Mesenchymal stem cell (in vitro differentiated cells and primary cell): Measurements from ENCODE around the gene PSMD3.

Experiments
- DNase-seq: peaks from one replicate; pipeline ENCODE4 v3.0.0-alpha.2; 2013
- H2AFZ ChIP-seq: one replicate; pipeline ENCODE4 v1.6.1; 2013; ENCODE audit warnings: low read depth, mild to moderate bottlenecking, control low read depth, inconsistent platforms, low read length, moderate library complexity
- H2AK5ac ChIP-seq: 2 replicates; pipeline ENCODE4 v1.6.1; 2013; ENCODE audit warnings: low read length, moderate library complexity, mild to moderate bottlenecking, inconsistent platforms; ENCODE audit not compliant: severe bottlenecking
- H2BK120ac ChIP-seq: one replicate; pipeline ENCODE4 v1.6.1; 2013; ENCODE audit warnings: low read depth, mild to moderate bottlenecking, inconsistent platforms, low read length, moderate library complexity
- H2BK12ac ChIP-seq, 2 experiments: one replicate each; pipeline ENCODE4 v1.6.1; 2013; ENCODE audit warnings: inconsistent platforms in 2 of 2, low read length in 2 of 2, mild to moderate bottlenecking in 2 of 2, moderate library complexity in 2 of 2, control low read depth in 1 of 2
- H2BK15ac ChIP-seq: one replicate; pipeline ENCODE4 v1.6.1; 2013; ENCODE audit warnings: mild to moderate bottlenecking, low read depth, inconsistent platforms; ENCODE audit not compliant: poor library complexity, severe bottlenecking
- H2BK5ac ChIP-seq: 2 replicates; pipeline ENCODE4 v1.6.1; 2013; ENCODE audit warnings: low read depth, mild to moderate bottlenecking, low read length, control low read depth, inconsistent platforms; ENCODE audit not compliant: poor library complexity, severe bottlenecking
- H3K14ac ChIP-seq, 2 experiments: one replicate each; pipeline ENCODE4 v1.6.1; 2013; ENCODE audit warnings: inconsistent platforms in 2 of 2, low read length in 2 of 2, control low read depth in 1 of 2, mild to moderate bottlenecking in 1 of 2, moderate library complexity in 1 of 2
- H3K18ac ChIP-seq, 2 experiments: one replicate each; pipeline ENCODE4 v1.6.1; 2013; ENCODE audit warnings: inconsistent platforms in 2 of 2, low read length in 2 of 2, control low read depth in 1 of 2, low read depth in 1 of 2, mild to moderate bottlenecking in 1 of 2
- H3K23ac ChIP-seq, 2 experiments: one replicate each; pipeline ENCODE4 v1.6.1; 2013; ENCODE audit warnings: inconsistent platforms in 2 of 2, low read length in 2 of 2, mild to moderate bottlenecking in 2 of 2, moderate library complexity in 2 of 2, control low read depth in 1 of 2
- H3K27ac ChIP-seq: 2 replicates; pipeline ENCODE4 v1.5.1; 2013; ENCODE audit warnings: mild to moderate bottlenecking, moderate library complexity, low read length, control low read depth, inconsistent platforms; ENCODE audit not compliant: poor library complexity, severe bottlenecking
- H3K27me3 ChIP-seq, 2 experiments: 2 replicates each; pipeline versions ENCODE4 v1.6.1 to v1.7.0; 2013; ENCODE audit warnings: low read length in 2 of 2, mild to moderate bottlenecking in 2 of 2, moderate library complexity in 2 of 2, control low read depth in 1 of 2, inconsistent platforms in 1 of 2; ENCODE audit not compliant: control insufficient read depth in 1 of 2, insufficient read depth in 1 of 2
- H3K36me3 ChIP-seq, 2 experiments: 2 replicates each; pipeline versions ENCODE4 v1.6.1 to v1.7.0; 2013; ENCODE audit warnings: low read length in 2 of 2, control low read depth in 1 of 2, inconsistent platforms in 1 of 2, low read depth in 1 of 2, mild to moderate bottlenecking in 1 of 2; ENCODE audit not compliant: insufficient read depth in 2 of 2, control insufficient read depth in 1 of 2
- H3K4ac ChIP-seq, 2 experiments: one replicate each; pipeline ENCODE4 v1.6.1; 2013; ENCODE audit warnings: inconsistent platforms in 2 of 2, low read length in 2 of 2, mild to moderate bottlenecking in 2 of 2, moderate library complexity in 2 of 2, control low read depth in 1 of 2, low read depth in 1 of 2
- H3K4me1 ChIP-seq: 2 replicates; pipeline ENCODE4 v1.6.1; 2013; ENCODE audit warnings: low read depth, low read length, control low read depth; ENCODE audit not compliant: control insufficient read depth, insufficient read depth
- H3K4me2 ChIP-seq: 2 replicates; pipeline ENCODE4 v1.6.1; 2013; ENCODE audit warnings: low read length, mild to moderate bottlenecking, inconsistent platforms; ENCODE audit not compliant: poor library complexity, severe bottlenecking
- H3K4me3 ChIP-seq, 2 experiments: 2 replicates each; pipeline versions ENCODE4 v1.5.1 to v1.7.0; 2013; ENCODE audit warnings: low read length in 2 of 2, mild to moderate bottlenecking in 2 of 2, control low read depth in 1 of 2, low read depth in 1 of 2; ENCODE audit not compliant: insufficient read depth in 1 of 2
- H3K79me1 ChIP-seq: replicated peaks from 2 replicates; pipeline ENCODE4 v1.6.1; 2013; ENCODE audit warnings: mild to moderate bottlenecking, control low read depth, low read length, inconsistent platforms; ENCODE audit not compliant: poor library complexity, severe bottlenecking
- H3K9ac ChIP-seq: 2 replicates; pipeline ENCODE4 v1.7.0; 2013; ENCODE audit warnings: mild to moderate bottlenecking, low read length, moderate library complexity
- H3K9me3 ChIP-seq: 2 replicates; pipeline ENCODE4 v1.7.0; 2013; ENCODE audit warnings: mild to moderate bottlenecking, low read length; ENCODE audit not compliant: control insufficient read depth
- H4K8ac ChIP-seq: one replicate; pipeline ENCODE4 v1.6.1; 2013; ENCODE audit warnings: inconsistent platforms, mild to moderate bottlenecking, low read length, moderate library complexity
- H4K91ac ChIP-seq: one replicate; pipeline ENCODE4 v1.6.1; 2013; ENCODE audit warnings: mild to moderate bottlenecking, low read length, inconsistent platforms
- WGBS: methylation state at CpG from one replicate; pipeline ENCODE4 v1.1.7; 2013; ENCODE audit warnings: mixed read lengths; 5-methylcytosine and 5-hydroxymethylcytosine counted together

The PSMD3 gene

DNA sequence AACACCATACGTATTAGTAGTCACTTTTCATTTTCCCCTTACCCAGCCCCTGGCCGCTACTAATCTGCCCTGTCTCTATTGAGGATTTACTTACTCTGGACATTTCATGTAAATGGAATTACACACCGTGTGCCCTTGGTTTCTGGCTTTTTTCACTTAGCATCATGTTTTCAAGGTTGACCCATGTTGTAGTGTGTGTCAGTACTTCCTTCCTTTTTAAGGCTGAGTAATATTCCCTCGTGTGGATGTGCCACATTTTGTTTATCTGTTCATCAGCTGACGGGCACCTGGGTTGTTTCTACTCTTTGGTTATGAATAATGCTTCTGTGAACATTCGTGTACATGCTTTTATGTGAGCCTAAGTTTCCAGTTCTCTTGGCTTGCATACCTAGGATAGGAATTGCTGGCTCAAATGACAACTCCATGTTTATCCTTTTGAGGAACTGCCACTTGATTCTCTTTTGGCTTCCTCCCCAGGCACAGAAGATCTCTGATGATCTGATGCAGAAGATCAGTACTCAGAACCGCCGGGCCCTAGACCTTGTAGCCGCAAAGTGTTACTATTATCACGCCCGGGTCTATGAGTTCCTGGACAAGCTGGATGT is 7.7 kb downstream of the PSMD3 start:
- DNase-seq: no peak
- Histone ChIP-seq H3K79me1 (peaks cover 44% of the 10 kb centered on the region), H2BK120ac (no peak overlapping the region), H2AK5ac (no peak overlapping the region), H3K14ac (no peak overlapping the region), H3K4ac (no peak overlapping the region), H3K9ac (no peak overlapping the region), H3K36me3 (peaks cover 80 to 93% of the 10 kb centered on the region in 2 experiments), H2BK12ac (no peak overlapping the region), H3K18ac (no peak overlapping the region), H2AFZ (no peak overlapping the region), H3K27ac (no peak overlapping the region), H3K4me3 (no peak overlapping the region), H3K4me2 (no peak overlapping the region), H3K4me1 (no peaks in the 10 kb centered on the region), H3K23ac (no peak overlapping the region), H4K91ac (no peak overlapping the region), H2BK15ac (no peak overlapping the region), H2BK5ac (no peak overlapping the region), H3K27me3 (no peaks in the 10 kb centered on the region), H4K8ac (no peak overlapping the region), H3K9me3 (no peaks in the 10 kb centered on the region)
- 95% methylated on average over 11 of the region's 11 CpGs for WGBS

- Histone ChIP-seq H2AK5ac (no peak overlapping the region), H3K18ac (no peak overlapping the region), H2AFZ (no peak overlapping the region), H3K9ac (no peak overlapping the region), H3K14ac (no peak overlapping the region), H3K4me1 (no peaks in the 10 kb centered on the region), H3K4me2 (no peak overlapping the region), H2BK5ac (no peak overlapping the region), H3K23ac (no peak overlapping the region), H3K9me3 (no peaks in the 10 kb centered on the region), H2BK15ac (no peak overlapping the region), H3K27me3 (no peaks in the 10 kb centered on the region), H2BK120ac (no peak overlapping the region), H3K4me3 (no peak overlapping the region), H4K8ac (no peak overlapping the region), H3K36me3 (peaks cover 85 to 87% of the 10 kb centered on the region in 2 experiments), H3K27ac (no peak overlapping the region), H2BK12ac (no peak overlapping the region), H4K91ac (no peak overlapping the region), H3K4ac (no peak overlapping the region), H3K79me1 (peaks cover 16% of the 10 kb centered on the region)
- WGBS: 97% methylated on average over 11 of the region's 11 CpGs
- DNase-seq: no peak
Measured at GRCh38 chr17:39994448-39994847, 13.8 kb downstream of the PSMD3 start.

DNA sequence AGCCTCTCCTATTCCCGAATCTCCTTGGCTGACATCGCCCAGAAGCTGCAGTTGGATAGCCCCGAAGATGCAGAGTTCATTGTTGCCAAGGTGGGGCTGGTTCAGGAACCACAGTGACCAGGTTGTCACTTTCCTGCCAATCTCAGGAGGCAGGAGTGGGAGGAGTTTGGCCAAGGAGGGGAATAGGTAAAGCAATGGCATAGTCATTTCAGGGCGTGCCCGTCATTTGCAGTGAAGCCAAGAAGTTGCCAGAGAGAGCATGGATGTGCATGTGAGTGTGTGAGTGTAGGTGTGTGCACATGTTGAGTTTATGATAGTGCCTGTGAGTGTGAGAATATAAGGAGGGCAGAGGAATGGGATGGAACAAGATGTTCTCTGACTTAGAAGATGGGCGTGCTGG is 14.8 kb downstream of the PSMD3 start:
- H2BK12ac ChIP-seq: no peak overlapping the region
- peaks cover 75 to 77% of the 10 kb centered on the region in 2 experiments for H3K36me3 ChIP-seq
- peaks cover 10% of the 10 kb centered on the region for H3K79me1 ChIP-seq
- no peak overlapping the region for H2BK15ac ChIP-seq
- no peak overlapping the region for H3K18ac ChIP-seq
- H3K27ac ChIP-seq: no peak overlapping the region
- H3K27me3 ChIP-seq: no peaks in the 10 kb centered on the region
- H3K9ac ChIP-seq: no peak overlapping the region
- H3K23ac ChIP-seq: no peak overlapping the region
- H4K8ac ChIP-seq: no peak overlapping the region
- H3K4ac ChIP-seq: no peak overlapping the region
- no peak overlapping the region for H2AK5ac ChIP-seq
- no peak overlapping the region for H2BK5ac ChIP-seq
- H2BK120ac ChIP-seq: no peak overlapping the region
- H3K9me3 ChIP-seq: no peaks in the 10 kb centered on the region
- no peak overlapping the region for H3K4me3 ChIP-seq
- H4K91ac ChIP-seq: no peak overlapping the region
- no peaks in the 10 kb centered on the region for H3K4me1 ChIP-seq
- no peak overlapping the region for H3K14ac ChIP-seq
- WGBS: 95% methylated on average over 6 of the region's 6 CpGs
- DNase-seq: no peak
- no peak overlapping the region for H2AFZ ChIP-seq
- H3K4me2 ChIP-seq: no peak overlapping the region

DNA sequence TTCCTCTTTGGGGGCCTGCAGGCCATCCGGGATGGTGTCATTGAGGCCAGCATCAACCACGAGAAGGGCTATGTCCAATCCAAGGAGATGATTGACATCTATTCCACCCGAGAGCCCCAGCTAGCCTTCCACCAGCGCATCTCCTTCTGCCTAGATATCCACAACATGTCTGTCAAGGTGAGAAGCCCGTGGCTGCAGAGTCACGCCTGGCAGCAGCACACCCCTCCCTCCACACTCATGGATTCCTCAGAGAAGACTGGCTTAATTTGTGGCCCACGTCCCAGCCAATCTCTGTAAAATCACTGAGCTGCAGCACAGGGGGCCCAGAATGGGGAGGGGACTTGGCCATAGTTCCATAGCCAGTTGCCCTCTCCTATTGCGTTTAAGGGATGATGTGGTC is 15.6 kb downstream of the PSMD3 start:
- no peak overlapping the region for H3K4ac ChIP-seq
- no peak overlapping the region for H3K9ac ChIP-seq
- H3K18ac ChIP-seq: no peak overlapping the region
- WGBS: 100% methylated on average over 8 of the region's 8 CpGs
- H4K8ac ChIP-seq: no peak overlapping the region
- H3K4me1 ChIP-seq: no peaks in the 10 kb centered on the region
- no peak overlapping the region for H3K4me2 ChIP-seq
- no peak overlapping the region for H3K27ac ChIP-seq
- no peak overlapping the region for H2BK12ac ChIP-seq
- no peak overlapping the region for H2BK120ac ChIP-seq
- H3K4me3 ChIP-seq: no peak overlapping the region
- H3K27me3 ChIP-seq: no peaks in the 10 kb centered on the region
- no peak overlapping the region for H4K91ac ChIP-seq
- no peak overlapping the region for H2BK5ac ChIP-seq
- H2AFZ ChIP-seq: no peak overlapping the region
- DNase-seq: no peak
- no peaks in the 10 kb centered on the region for H3K9me3 ChIP-seq
- no peak overlapping the region for H2BK15ac ChIP-seq
- peaks cover 10% of the 10 kb centered on the region for H3K79me1 ChIP-seq
- H2AK5ac ChIP-seq: no peak overlapping the region
- H3K23ac ChIP-seq: no peak overlapping the region
- peaks cover 69% of the 10 kb centered on the region in 2 experiments for H3K36me3 ChIP-seq
- no peak overlapping the region for H3K14ac ChIP-seq
